Caki2 (cell line): ENCODE results near the gene KDM2A. TPM values are rescaled to one million over a fixed set of nuclear protein-coding genes. Genes with fewer than 3 reads are reported as not detected.

Source experiments
- DNase-seq: peaks from one replicate; pipeline ENCODE4 v3.0.0-alpha.2; 2015; ENCODE audit warnings: low read depth
- in situ Hi-C: cut with HindIII; loops from 2 replicates; pipeline ENCODE4 v1.10.0; 2016; ENCODE audit warnings: low sequenced_read_pairs, low pct_unique_long_range_greater_than_20kb, mixed read lengths
- total RNA-seq: library from RNA; depleted of rRNA; stranded (reverse); fragments of >200 nt; shearing (Covaris generic); gene quantifications from 2 replicates; pipeline ENCODE4 v1.2.3, GENCODE V29; 2014; ENCODE audit warnings: low replicate concordance

The KDM2A gene
- total RNA-seq, 1 experiment from 2014 or later = 14.8 TPM

DNA sequence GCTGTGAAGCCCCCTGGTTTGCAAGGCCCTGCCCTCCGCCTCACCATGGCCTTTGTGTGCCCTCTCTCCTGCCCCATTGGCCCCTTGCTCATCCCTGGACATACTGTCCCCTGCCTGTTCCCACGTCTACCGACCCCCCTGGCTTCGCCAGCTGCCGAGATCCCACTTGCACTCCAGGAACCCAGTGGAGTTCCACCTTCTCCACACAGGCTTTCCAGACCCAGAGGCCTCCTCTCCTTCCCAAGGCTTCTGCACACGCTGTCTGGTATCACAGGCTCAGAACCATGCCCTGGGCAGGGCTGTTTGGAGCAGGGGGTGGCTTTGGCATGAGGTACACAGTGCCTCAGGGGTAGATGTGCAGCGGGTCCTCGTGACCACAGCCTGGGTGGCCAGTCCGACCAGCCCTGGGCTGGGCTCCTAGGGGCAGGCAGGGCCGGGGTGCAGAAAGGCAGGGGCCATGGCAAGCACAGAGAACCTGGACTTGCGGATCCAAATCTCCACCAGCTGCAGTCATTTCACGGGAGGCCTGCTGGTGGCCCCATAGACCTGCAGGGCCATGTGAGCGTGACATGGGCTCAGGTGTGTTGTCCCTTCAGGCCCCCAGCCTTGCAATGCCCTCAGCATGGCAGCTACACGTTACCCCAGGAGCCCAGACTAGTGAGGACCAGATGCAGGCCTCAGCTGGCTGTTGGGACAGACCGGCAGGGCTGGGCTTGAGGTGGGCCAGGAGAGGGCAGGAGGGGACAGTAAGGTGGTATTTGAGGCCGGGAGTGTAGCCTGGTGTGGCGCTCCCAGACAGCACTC, 156.7 kb downstream of the KDM2A start:
- in situ Hi-C loops = no loop called here
- DNase-seq = no peak

DNA sequence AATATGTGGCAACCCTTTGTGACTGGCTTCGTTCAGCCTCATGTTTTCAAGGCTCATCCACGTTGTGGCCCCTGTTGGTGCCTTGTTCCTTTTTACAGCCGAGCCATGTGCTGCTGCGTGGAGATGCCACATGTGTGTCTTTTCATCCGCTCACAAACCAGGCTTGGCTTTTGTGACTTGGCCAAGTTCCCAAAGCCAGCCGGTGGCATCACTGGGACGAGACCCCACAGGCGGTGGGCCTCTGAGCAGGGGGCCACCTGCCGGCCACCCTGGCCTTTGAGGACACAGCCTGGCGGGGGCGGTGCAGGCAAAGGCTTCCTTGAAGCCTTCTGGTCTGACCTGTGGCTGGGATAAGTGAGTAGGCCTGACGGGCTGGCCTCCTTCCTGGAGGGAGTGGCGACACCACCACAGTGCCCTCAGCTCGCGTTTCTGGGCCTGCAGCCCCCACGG, 157.7 kb downstream of the KDM2A start:
- no peak for DNase-seq
- in situ Hi-C loops = no loop called here

DNA sequence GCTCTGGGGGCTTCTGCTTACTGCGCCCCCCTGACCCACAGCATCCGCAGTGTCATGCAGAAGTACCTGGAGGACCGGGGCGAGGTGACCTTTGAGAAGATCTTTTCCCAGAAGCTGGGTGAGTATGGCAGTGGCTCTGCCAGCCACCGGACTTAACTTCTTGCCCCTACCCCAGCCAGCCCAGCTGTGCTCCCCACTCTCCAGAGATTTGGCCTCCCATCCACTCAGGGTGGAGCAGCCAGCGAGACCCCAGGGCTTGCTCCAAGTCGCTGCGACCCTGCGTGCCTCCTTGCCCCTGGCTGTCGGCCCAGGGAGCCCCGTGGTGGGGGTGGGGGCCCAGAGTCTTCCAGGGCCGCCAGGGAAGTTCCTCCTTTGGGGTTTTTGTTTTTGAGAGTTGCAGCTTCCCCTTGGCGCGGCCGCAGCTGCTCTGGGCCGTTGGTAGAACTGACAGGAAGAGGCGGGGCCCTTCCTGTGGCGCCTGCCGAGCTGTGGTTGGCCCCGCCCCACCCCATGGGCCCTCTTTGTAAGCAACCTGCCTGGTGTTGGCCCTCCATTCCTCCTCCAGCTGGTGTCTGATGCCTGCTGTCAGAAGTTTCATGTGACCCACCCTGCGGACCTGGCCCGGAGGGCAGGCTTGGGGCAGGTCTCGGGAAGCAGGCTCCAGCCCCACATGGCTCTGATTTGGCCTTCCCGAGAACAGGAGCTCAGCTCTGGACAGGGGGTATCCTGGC, 158.3 kb downstream of the KDM2A start:
- DNase-seq = no peak
- in situ Hi-C loops = no loop called here

DNA sequence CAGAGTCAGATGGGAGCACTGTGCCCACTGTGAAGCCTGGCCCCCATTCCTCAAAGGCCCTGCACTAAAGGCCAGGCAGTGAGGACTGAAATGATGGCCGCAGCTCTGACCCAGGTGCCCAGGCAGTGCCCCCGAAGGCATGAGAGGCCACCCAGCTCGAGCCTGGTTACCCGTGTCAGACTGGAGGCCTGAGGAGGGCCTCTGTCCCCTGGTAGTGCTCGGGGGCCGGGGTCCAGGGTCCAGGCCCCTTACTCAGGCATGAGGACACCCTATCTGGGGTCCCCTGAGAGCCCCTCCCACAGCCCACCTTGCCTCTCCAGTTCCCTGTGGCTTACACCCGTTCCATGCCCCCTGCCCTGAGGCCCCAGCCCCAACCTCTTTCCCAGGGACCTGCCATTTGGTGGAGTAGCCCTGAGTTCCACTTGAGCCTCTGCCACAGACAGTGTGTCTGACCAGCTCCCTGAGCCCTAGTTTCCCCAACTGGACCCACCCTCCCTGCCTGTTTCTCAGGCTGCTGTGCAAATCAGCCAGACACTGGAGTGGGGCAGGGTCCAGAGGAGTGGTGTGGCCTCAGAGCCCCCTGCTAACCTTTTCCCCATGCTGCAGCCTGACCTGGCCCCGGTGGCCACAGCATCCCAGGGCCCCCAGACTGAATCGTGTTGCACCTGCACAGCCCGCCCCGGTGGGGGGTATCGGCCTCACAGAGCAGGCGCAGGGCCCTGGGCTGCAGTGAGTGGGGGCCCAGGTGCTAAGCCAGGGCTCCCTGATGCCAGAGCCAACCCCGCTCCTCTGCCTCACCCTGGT, 159.3 kb downstream of the KDM2A start:
- no peak for DNase-seq
- in situ Hi-C loops = no loop called here

DNA sequence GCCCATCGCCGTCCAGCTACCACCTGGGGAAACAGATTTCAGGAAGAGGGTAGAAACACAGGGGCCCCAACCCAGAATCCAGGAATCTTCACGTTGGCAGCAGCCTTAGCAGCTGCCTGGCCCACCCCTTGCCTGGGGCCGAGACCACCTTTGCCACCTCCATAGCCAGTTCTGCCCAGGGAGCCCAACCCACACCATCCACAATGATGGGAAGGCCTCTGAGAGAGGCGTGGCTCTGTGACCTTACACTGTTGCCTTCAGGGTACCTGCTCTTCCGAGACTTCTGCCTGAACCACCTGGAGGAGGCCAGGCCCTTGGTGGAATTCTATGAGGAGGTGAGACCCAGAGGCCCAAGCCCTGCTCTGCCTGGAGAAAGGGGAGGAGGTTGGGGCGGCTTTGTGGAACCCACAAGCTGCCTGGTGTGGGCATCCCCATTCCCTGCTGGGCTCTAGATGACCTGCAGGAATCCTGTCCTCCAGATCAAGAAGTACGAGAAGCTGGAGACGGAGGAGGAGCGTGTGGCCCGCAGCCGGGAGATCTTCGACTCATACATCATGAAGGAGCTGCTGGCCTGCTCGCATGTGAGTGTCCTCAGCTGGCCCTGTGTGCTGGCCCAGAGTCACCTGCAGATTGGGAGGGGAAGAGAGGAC, 160.0 kb downstream of the KDM2A start:
- no peak for DNase-seq
- in situ Hi-C loops = no loop called here

DNA sequence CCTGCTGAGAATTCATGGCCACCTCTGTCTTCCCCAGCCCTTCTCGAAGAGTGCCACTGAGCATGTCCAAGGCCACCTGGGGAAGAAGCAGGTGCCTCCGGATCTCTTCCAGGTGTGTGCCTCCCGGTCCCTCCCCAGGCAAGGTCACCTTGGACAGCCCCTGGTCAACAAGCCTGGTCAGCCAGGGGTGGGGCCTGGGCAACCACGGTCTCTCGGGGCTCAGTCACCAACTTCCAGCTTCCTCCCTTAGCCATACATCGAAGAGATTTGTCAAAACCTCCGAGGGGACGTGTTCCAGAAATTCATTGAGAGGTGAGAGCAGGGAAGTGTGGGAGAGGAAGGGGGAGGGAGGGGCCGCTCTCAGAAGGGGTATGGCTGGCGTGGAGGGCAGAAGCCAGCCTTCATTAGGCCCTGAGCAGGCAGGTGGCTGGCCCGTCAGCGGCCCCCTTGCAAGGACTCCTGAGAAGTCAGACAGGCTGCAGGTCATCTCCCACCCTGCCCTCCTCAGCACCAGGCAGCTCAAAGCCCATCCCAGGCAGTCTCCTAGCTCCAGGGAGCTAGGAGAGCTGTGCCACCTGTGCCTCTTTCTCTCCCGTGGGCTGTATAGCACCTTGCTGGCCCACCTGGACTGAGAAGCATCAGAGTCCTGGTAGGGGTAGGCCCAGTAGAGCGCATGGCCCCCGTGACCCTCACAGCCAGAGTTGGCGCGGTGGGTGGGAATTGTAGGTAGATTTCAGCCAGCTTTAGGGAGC, 160.7 kb downstream of the KDM2A start:
- no peak for DNase-seq
- in situ Hi-C loops = no loop called here

DNA sequence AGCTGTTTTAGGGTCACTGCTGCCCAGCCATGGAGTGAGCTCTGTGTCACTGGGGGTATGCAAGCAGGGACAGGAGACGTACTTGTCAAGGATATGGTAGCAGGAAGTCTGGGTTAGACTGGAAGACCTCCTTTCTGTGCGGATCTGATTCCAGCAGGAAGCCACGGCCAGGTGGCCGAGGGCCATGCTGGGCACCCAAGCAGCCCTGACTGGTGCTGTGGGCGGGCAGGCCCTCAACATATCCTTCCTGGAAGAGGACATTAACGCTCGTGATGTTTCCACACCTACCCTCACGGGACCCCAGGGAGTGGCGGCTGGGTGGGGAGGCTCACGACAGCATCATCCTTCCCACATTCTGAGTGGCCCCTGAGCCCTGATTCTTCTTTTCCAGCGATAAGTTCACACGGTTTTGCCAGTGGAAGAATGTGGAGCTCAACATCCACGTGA, 161.3 kb downstream of the KDM2A start:
- in situ Hi-C loops = no loop called here
- DNase-seq = no peak

DNA sequence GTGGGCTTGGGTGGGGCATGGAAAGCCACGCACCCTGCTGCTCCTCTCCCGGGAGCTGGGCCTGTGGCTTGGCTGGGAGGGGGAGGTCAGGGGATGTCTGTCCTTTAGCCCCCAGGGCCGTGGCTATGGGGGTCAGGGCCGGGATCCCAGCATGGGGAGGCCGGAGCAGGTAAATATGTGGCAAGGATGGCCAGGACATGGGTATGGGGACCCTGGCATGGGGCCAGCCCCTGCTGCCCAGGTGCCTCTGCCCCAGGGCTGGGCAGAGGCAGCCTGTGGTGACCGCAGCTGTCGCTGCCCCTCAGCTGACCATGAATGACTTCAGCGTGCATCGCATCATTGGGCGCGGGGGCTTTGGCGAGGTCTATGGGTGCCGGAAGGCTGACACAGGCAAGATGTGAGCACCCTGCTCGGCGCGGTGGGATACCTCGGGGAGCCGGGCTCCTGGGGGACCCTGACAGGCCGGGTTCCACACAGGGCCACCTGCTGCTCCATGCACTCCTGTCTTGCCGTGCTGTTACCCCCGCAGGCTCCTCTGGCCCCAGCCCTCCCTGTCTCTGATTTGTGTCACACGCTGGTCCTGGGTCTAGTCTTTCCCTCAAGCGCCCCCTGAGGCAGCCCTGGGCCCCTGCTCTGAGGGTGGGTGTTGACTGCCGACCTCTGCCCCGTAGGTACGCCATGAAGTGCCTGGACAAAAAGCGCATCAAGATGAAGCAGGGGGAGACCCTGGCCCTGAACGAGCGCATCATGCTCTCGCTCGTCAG, 161.9 kb downstream of the KDM2A start:
- in situ Hi-C loops = no loop called here
- DNase-seq = no peak

DNA sequence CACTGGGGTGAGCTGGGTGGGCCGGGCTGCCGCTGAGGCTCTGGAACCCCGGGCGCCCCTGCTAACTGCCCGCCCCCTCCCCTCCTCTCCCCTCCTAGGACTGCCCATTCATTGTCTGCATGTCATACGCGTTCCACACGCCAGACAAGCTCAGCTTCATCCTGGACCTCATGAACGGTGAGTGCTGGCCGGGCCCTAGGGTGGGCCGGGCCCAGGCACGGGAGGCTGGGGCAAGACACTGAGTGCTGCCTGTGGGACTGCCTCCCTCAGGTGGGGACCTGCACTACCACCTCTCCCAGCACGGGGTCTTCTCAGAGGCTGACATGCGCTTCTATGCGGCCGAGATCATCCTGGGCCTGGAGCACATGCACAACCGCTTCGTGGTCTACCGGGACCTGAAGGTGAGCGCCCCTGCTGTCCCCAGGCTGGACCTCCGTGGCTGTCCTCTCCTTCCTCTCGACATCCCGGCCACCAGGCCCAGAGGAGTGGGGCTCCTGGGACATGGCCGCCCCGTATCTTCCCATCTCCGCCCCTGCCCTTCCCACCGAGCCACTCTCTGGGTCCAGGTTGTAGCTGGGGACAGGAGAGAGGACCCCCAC, 162.6 kb downstream of the KDM2A start:
- DNase-seq = no peak
- in situ Hi-C loops = no loop called here

DNA sequence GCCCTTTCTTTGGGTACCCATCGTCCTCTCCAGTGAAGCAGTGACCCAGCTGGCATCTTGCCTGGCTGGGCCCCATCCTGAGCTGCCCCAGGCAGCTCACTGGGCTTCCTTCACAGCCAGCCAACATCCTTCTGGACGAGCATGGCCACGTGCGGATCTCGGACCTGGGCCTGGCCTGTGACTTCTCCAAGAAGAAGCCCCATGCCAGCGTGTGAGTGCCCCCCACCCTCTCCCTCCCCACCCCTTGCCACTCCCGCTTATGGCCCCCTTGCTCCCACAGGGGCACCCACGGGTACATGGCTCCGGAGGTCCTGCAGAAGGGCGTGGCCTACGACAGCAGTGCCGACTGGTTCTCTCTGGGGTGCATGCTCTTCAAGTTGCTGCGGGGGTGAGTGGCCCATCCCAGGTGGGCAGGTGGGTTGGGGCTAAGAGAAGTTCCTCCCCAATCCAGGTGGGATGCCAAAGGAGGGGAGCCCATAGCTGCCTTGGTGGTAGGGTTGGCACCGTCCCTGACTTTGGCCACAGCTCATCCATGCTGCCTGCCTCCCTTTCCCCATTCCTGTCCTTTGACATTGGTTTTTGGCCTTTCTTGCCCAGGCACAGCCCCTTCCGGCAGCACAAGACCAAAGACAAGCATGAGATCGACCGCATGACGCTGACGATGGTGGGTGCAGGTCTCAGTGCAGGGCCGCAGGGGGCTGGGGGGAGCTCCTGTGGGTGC, 163.3 kb downstream of the KDM2A start:
- in situ Hi-C loops = no loop called here

DNA sequence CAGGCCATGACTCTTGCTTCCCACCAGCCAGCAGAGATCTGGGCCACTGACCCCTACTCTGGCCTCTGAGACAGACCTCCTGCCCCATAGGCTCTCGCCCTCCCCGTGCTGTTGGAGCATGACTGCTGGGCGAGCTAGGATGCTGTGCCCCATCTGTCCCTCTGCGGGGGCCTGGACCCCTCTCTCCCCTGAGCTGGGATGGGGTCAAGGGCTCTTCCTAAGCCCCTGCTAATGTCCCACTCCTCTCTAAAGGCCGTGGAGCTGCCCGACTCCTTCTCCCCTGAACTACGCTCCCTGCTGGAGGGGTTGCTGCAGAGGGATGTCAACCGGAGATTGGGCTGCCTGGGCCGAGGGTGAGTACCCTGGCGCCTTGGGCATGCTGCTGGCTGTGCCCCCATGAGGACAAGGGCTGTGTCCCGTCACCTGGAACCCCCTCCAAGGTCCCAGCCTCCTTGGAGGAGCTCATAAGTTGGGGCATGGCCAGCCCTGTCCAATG, 163.9 kb downstream of the KDM2A start:
- in situ Hi-C loops = no loop called here
- DNase-seq = no peak

More for the DNA sequence above, 163.3 kb downstream of the KDM2A start:
- DNase-seq = no peak

DNA sequence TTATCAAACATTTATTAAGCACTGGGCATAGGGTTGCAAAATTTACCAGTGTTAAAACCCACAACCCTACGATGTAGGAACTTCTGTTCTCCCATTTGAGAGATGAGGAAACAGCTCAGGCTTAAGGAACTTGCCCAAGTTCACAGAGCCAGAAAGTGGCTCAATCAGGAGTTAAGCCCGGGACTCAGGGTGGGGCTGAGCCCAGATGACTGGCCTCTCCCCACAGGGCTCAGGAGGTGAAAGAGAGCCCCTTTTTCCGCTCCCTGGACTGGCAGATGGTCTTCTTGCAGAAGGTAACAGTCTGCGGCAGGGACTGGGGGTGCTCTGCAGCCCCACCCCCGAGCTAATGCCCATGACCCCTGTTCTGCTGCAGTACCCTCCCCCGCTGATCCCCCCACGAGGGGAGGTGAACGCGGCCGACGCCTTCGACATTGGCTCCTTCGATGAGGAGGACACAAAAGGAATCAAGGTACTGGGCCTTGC, 164.5 kb downstream of the KDM2A start:
- no peak for DNase-seq
- in situ Hi-C loops = no loop called here

DNA sequence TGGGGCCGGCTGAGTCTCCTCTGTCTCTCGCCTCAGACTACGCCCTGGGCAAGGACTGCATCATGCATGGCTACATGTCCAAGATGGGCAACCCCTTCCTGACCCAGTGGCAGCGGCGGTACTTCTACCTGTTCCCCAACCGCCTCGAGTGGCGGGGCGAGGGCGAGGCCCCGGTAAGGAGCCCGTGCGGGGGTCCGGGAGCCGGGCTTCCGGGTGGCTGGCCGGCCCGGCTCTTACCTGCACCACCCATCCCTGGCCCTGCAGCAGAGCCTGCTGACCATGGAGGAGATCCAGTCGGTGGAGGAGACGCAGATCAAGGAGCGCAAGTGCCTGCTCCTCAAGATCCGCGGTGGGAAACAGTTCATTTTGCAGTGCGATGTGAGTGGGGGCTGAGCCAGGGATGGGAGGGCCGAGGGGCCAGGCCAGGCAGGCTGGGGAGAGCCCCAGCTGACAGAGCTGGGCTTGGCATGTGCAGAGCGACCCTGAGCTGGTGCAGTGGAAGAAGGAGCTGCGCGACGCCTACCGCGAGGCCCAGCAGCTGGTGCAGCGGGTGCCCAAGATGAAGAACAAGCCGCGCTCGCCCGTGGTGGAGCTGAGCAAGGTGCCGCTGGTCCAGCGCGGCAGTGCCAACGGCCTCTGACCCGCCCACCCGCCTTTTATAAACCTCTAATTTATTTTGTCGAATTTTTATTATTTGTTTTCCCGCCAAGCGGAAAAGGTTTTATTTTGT, 165.9 kb downstream of the KDM2A start:
- no peak for DNase-seq
- in situ Hi-C loops = no loop called here

DNA sequence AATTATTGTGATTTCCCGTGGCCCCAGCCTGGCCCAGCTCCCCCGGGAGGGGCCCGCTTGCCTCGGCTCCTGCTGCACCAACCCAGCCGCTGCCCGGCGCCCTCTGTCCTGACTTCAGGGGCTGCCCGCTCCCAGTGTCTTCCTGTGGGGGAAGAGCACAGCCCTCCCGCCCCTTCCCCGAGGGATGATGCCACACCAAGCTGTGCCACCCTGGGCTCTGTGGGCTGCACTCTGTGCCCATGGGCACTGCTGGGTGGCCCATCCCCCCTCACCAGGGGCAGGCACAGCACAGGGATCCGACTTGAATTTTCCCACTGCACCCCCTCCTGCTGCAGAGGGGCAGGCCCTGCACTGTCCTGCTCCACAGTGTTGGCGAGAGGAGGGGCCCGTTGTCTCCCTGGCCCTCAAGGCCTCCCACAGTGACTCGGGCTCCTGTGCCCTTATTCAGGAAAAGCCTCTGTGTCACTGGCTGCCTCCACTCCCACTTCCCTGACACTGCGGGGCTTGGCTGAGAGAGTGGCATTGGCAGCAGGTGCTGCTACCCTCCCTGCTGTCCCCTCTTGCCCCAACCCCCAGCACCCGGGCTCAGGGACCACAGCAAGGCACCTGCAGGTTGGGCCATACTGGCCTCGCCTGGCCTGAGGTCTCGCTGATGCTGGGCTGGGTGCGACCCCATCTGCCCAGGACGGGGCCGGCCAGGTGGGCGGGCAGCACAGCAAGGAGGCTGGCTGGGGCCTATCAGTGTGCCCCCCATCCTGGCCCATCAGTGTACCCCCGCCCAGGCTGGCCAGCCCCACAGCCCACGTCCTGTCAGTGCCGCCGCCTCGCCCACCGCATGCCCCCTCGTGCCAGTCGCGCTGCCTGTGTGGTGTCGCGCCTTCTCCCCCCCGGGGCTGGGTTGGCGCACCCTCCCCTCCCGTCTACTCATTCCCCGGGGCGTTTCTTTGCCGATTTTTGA, 166.8 kb downstream of the KDM2A start:
- in situ Hi-C loops = no loop called here
- no peak for DNase-seq
